HEK293 (cell line): ENCODE data around the gene POU4F1.

ENCODE experiments used
- CTCF ChIA-PET: fragments of 350-600 bp; formaldehyde crosslinking; extraction: SDS; loops from one replicate; lab custom pipeline; 2021; ENCODE audit warnings: antibody characterized with exemption; lab: Yijun Ruan, JAX
- POLR2A ChIA-PET: fragments of 300-600 bp; formaldehyde crosslinking; extraction: SDS; loops from one replicate; lab custom pipeline; 2020; ENCODE audit warnings: antibody characterized with exemption, inconsistent platforms; lab: Yijun Ruan, JAX
- H3K27ac ChIP-seq: fragments of 200-500 bp; sonication (Bioruptor generic); 2 replicates; pipeline ENCODE4 v1.5.1; 2014; ENCODE audit warnings: low read depth, low read length, control low read depth, inconsistent platforms; ENCODE audit errors: extremely low read depth
- H3K36me3 ChIP-seq, 2 experiments: fragments of 200-500 bp in 1 of 2; sonication (Bioruptor generic) in 1 of 2; 1 replicate in 1 of 2; 2 replicates in 1 of 2; pipeline ENCODE4 v1.5.1; 2014 to 2017; ENCODE audit warnings: inconsistent platforms in 2 of 2, low read length in 2 of 2; ENCODE audit not compliant: control insufficient read depth in 2 of 2, insufficient read depth in 1 of 2
- H3K4me1 ChIP-seq: fragments of 200-500 bp; sonication (Bioruptor generic); 2 replicates; pipeline ENCODE4 v1.5.1; 2014; ENCODE audit warnings: mild to moderate bottlenecking, low read length, inconsistent platforms; ENCODE audit not compliant: control insufficient read depth, insufficient read depth
- H3K4me3 ChIP-seq: 2 replicates; pipeline ENCODE4 v1.5.1; 2011; ENCODE audit warnings: low read depth, mild to moderate bottlenecking, control low read depth, low read length, moderate library complexity
- H3K9me3 ChIP-seq: fragments of 200-500 bp; sonication (Bioruptor generic); 2 replicates; pipeline ENCODE4 v1.5.1; 2014; ENCODE audit warnings: low read depth, low read length, inconsistent platforms; ENCODE audit not compliant: control insufficient read depth, insufficient read depth
- HOXA7 ChIP-seq: sonication (generic); formaldehyde crosslinking; IDR thresholded peaks from 2 replicates; pipeline ENCODE4 v1.8.1; 2022; ENCODE audit warnings: missing genetic modification reagents, borderline replicate concordance
- MZF1 ChIP-seq: fragments of 450-650 bp; formaldehyde crosslinking; IDR thresholded peaks from 2 replicates; pipeline ENCODE4 v1.5.1; 2017; ENCODE audit warnings: missing biosample characterization, missing genetic modification characterization, borderline replicate concordance
- PRDM1 ChIP-seq: fragments of 450-650 bp; formaldehyde crosslinking; IDR thresholded peaks from 2 replicates; pipeline ENCODE4; 2016; ENCODE audit warnings: missing biosample characterization, missing genetic modification characterization
- WT1 ChIP-seq: fragments of 450-650 bp; formaldehyde crosslinking; IDR thresholded peaks from 2 replicates; pipeline ENCODE4 v1.5.1; 2016; ENCODE audit warnings: missing biosample characterization, missing genetic modification characterization
- ZEB2 ChIP-seq: fragments of 450-650 bp; formaldehyde crosslinking; IDR thresholded peaks from 2 replicates; pipeline ENCODE4 v1.5.1; 2016; ENCODE audit warnings: missing biosample characterization, missing genetic modification characterization
- ZFP41 ChIP-seq: fragments of 450-650 bp; formaldehyde crosslinking; IDR thresholded peaks from 2 replicates; pipeline ENCODE4 v1.5.1; 2016; ENCODE audit warnings: missing biosample characterization, missing genetic modification characterization, borderline replicate concordance
- ZNF114 ChIP-seq: fragments of 450-650 bp; formaldehyde crosslinking; IDR thresholded peaks from 2 replicates; pipeline ENCODE4 v1.5.0; 2017; ENCODE audit warnings: missing biosample characterization, missing genetic modification characterization
- ZNF157 ChIP-seq: fragments of 450-650 bp; formaldehyde crosslinking; IDR thresholded peaks from 2 replicates; pipeline ENCODE4 v1.5.1; 2016; ENCODE audit warnings: missing biosample characterization, missing genetic modification characterization
- ZNF184 ChIP-seq: fragments of 450-650 bp; IDR thresholded peaks from 2 replicates; pipeline ENCODE4 v1.5.1; 2018; ENCODE audit warnings: missing biosample characterization, mild to moderate bottlenecking, missing genetic modification characterization
- ZNF239 ChIP-seq: fragments of 450-650 bp; formaldehyde crosslinking; IDR thresholded peaks from 2 replicates; pipeline ENCODE4 v1.5.1; 2016; ENCODE audit warnings: missing biosample characterization, missing genetic modification characterization
- ZNF391 ChIP-seq: fragments of 450-650 bp; formaldehyde crosslinking; IDR thresholded peaks from 2 replicates; pipeline ENCODE4 v1.5.1; 2016; ENCODE audit warnings: low read depth, missing biosample characterization, missing genetic modification characterization, borderline replicate concordance
- ZNF544 ChIP-seq: fragments of 450-650 bp; formaldehyde crosslinking; IDR thresholded peaks from 2 replicates; pipeline ENCODE4 v1.5.0; 2017; ENCODE audit warnings: missing biosample characterization, missing genetic modification characterization
- ZNF585B ChIP-seq: fragments of 450-650 bp; formaldehyde crosslinking; IDR thresholded peaks from 2 replicates; pipeline ENCODE4 v1.5.1; 2016; ENCODE audit warnings: missing biosample characterization, missing genetic modification characterization
- ZNF610 ChIP-seq: fragments of 450-650 bp; formaldehyde crosslinking; IDR thresholded peaks from 2 replicates; pipeline ENCODE4 v1.5.1; 2016; ENCODE audit warnings: missing biosample characterization, missing genetic modification characterization, borderline replicate concordance
- ZNF677 ChIP-seq: fragments of 450-650 bp; IDR thresholded peaks from 2 replicates; pipeline ENCODE4 v1.5.0; 2018; ENCODE audit warnings: missing biosample characterization, mild to moderate bottlenecking, missing genetic modification characterization, moderate library complexity
- ZNF837 ChIP-seq: fragments of 450-650 bp; formaldehyde crosslinking; IDR thresholded peaks from 2 replicates; pipeline ENCODE4 v1.5.1; 2016; ENCODE audit warnings: missing biosample characterization, missing genetic modification characterization
- ZSCAN23 ChIP-seq: fragments of 450-650 bp; formaldehyde crosslinking; IDR thresholded peaks from 2 replicates; pipeline ENCODE4 v1.5.1; 2016; ENCODE audit warnings: missing biosample characterization, missing genetic modification characterization
- TF ChIP-seq, protein P1 (sequence below): fragments of 450-650 bp; formaldehyde crosslinking; IDR thresholded peaks from 2 replicates; pipeline ENCODE4 v1.5.1; 2016; ENCODE audit warnings: missing biosample characterization, missing genetic modification characterization
- TF ChIP-seq, protein P2 (sequence below): fragments of 450-650 bp; formaldehyde crosslinking; IDR thresholded peaks from 2 replicates; pipeline ENCODE4 v1.5.1; 2016; ENCODE audit warnings: missing biosample characterization, missing genetic modification characterization
- TF ChIP-seq, protein P3 (sequence below): fragments of 450-650 bp; formaldehyde crosslinking; IDR thresholded peaks from 2 replicates; pipeline ENCODE4 v1.5.1; 2016; ENCODE audit warnings: missing biosample characterization, missing genetic modification characterization, borderline replicate concordance

The POU4F1 gene

DNA sequence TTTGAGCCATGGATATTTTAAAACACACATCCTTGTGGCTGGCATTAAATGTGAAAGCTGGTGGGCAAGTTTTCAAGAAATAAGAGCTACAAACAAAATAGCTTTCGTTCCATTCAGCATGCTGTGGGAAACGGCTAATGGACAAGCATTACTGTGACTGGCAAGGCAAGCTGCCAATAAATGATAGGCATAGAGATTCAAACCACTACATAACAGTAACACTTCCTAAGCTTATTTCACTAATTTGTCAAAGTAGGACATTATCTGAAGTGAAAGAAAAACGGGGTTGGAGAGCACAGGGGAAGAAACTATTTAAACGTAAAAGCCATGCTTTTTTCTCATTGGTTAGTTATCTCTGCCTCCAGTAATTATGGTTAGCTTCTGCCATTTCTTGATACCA, 29.6 kb upstream of the POU4F1 start:
- ChIA-PET POLR2A (no interaction called here), CTCF (interaction anchor here (0.7 kb wide), 1 partner anchor 17 kb away, joined by 3 read pairs; no protein-coding TSS in a partner anchor)
- H3K4me3 ChIP-seq = no peak overlapping the region
- no peaks in the 10 kb centered on the region for H3K4me1 ChIP-seq
- H3K27ac ChIP-seq = no peak overlapping the region
- TF ChIP-seq ZNF837 (tag by site-specific recombination) (no peak), ZNF184 (no peak), MZF1 (tag by site-specific recombination) (no peak)
- TF ChIP-seq, protein P1, sequence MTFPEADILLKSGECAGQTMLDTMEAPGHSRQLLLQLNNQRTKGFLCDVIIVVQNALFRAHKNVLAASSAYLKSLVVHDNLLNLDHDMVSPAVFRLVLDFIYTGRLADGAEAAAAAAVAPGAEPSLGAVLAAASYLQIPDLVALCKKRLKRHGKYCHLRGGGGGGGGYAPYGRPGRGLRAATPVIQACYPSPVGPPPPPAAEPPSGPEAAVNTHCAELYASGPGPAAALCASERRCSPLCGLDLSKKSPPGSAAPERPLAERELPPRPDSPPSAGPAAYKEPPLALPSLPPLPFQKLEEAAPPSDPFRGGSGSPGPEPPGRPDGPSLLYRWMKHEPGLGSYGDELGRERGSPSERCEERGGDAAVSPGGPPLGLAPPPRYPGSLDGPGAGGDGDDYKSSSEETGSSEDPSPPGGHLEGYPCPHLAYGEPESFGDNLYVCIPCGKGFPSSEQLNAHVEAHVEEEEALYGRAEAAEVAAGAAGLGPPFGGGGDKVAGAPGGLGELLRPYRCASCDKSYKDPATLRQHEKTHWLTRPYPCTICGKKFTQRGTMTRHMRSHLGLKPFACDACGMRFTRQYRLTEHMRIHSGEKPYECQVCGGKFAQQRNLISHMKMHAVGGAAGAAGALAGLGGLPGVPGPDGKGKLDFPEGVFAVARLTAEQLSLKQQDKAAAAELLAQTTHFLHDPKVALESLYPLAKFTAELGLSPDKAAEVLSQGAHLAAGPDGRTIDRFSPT (tag by site-specific recombination) = no peak
- TF ChIP-seq, all 188 proteins: peak for 0
- Histone ChIP-seq H3K9me3 (no peaks in the 10 kb centered on the region), H3K36me3 (peaks cover 0 to 98% of the 10 kb centered on the region in 2 experiments; a peak in 1 of 3 replicates)

DNA sequence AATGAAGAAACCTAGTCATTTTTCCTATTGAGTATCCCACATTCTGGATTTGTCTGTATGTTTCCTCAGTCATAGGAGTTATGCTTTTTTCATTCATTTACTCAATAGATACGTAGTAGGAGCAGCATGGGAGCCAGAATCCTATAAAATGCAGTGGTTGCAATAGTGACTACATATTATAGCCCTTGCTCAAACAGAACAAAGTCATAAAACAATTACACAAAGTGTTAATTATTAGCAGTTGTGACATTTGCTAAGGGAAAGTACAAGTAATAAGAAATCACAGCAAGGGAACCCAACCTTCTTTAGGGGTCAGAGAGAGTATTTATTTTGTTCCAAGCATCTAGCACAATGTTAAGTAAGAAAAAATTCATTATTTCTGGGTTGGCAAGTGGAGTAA, 27.7 kb upstream of the POU4F1 start:
- TF ChIP-seq ZNF114 (no peak), ZNF544 (tag by site-specific recombination) (no peak), ZNF585B (no peak), PRDM1 (tag by site-specific recombination) (no peak), ZNF610 (tag by site-specific recombination) (no peak), ZSCAN23 (tag by site-specific recombination) (no peak), WT1 (tag by site-specific recombination) (no peak), ZEB2 (tag by site-specific recombination) (no peak), ZNF677 (tag by site-specific recombination) (no peak), ZNF391 (tag by site-specific recombination) (no peak), ZFP41 (no peak)
- TF ChIP-seq, protein P2, sequence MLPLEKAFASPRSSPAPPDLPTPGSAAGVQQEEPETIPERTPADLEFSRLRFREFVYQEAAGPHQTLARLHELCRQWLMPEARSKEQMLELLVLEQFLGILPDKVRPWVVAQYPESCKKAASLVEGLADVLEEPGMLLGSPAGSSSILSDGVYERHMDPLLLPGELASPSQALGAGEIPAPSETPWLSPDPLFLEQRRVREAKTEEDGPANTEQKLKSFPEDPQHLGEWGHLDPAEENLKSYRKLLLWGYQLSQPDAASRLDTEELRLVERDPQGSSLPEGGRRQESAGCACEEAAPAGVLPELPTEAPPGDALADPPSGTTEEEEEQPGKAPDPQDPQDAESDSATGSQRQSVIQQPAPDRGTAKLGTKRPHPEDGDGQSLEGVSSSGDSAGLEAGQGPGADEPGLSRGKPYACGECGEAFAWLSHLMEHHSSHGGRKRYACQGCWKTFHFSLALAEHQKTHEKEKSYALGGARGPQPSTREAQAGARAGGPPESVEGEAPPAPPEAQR (tag by site-specific recombination) = no peak
- Histone ChIP-seq H3K27ac (no peak overlapping the region), H3K36me3 (peaks cover 0 to 89% of the 10 kb centered on the region in 2 experiments; a peak in 1 of 3 replicates), H3K4me3 (no peak overlapping the region), H3K9me3 (no peaks in the 10 kb centered on the region), H3K4me1 (no peaks in the 10 kb centered on the region)
- ChIA-PET POLR2A (no interaction called here), CTCF (no interaction called here)

DNA sequence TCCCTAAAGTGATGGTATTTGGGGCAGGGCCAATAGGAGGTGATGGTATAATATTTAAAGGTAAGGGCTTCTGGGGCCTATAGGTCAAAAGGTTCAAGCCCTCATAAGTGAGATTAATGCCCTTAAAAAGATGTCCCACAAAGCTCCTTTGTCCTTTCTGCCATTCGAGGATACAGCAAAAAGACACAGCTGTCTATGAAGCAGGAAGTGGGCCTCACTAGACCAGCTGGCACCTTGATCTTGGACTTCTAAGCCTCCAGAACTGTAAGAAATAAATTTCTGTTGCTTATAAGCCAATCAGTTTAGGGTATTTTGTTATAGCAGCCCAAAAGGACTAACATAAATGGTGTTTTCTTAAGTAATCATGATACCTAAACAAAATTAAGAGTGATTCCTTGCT, 27.2 kb upstream of the POU4F1 start:
- TF ChIP-seq HOXA7 (CRISPR knock-in tag) (no peak), ZNF239 (no peak), ZNF157 (tag by site-specific recombination) (no peak), ZFP41 (no peak)
- TF ChIP-seq, protein P3, sequence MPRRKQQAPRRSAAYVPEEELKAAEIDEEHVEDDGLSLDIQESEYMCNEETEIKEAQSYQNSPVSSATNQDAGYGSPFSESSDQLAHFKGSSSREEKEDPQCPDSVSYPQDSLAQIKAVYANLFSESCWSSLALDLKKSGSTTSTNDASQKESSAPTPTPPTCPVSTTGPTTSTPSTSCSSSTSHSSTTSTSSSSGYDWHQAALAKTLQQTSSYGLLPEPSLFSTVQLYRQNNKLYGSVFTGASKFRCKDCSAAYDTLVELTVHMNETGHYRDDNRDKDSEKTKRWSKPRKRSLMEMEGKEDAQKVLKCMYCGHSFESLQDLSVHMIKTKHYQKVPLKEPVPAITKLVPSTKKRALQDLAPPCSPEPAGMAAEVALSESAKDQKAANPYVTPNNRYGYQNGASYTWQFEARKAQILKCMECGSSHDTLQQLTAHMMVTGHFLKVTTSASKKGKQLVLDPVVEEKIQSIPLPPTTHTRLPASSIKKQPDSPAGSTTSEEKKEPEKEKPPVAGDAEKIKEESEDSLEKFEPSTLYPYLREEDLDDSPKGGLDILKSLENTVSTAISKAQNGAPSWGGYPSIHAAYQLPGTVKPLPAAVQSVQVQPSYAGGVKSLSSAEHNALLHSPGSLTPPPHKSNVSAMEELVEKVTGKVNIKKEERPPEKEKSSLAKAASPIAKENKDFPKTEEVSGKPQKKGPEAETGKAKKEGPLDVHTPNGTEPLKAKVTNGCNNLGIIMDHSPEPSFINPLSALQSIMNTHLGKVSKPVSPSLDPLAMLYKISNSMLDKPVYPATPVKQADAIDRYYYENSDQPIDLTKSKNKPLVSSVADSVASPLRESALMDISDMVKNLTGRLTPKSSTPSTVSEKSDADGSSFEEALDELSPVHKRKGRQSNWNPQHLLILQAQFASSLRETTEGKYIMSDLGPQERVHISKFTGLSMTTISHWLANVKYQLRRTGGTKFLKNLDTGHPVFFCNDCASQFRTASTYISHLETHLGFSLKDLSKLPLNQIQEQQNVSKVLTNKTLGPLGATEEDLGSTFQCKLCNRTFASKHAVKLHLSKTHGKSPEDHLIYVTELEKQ = no peak
- no peaks in the 10 kb centered on the region for H3K9me3 ChIP-seq
- peaks cover 0 to 90% of the 10 kb centered on the region in 2 experiments; a peak in 1 of 3 replicates for H3K36me3 ChIP-seq
- ChIA-PET CTCF (interaction anchor here (0.6 kb wide), 1 partner anchor 25 kb away, joined by 3 read pairs; no protein-coding TSS in a partner anchor), POLR2A (no interaction called here)
- no peak overlapping the region for H3K27ac ChIP-seq
- no peaks in the 10 kb centered on the region for H3K4me1 ChIP-seq
- H3K4me3 ChIP-seq = no peak overlapping the region
